Fibroblast of peridontal ligament (primary cell): ENCODE measurements around the gene RECK.

Source experiments
- DNase-seq: peaks from one replicate; pipeline ENCODE4 v3.0.0-alpha.2; 2010; ENCODE audit errors: extremely low read depth

The RECK gene

DNA sequence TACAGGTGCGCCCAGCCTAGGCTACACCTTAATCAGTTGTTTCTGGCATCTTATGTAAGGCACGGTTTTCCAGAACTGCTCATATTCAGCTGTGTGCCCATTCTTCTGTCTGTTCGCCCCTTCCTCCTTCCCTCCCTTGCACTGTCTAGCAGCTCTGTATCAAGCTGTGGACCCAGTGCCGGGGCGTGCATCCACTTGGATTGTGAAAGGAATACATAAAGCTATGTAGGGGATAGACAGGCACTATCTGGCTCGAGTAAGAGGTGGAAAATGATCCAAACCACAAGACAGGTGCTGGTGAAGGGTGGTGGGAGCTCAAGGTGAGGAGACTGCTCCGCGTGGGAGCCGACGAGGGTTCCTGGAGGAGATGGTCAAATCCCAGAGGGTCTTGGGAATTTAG lies 101.8 kb downstream of the RECK start:
- no peak for DNase-seq

DNA sequence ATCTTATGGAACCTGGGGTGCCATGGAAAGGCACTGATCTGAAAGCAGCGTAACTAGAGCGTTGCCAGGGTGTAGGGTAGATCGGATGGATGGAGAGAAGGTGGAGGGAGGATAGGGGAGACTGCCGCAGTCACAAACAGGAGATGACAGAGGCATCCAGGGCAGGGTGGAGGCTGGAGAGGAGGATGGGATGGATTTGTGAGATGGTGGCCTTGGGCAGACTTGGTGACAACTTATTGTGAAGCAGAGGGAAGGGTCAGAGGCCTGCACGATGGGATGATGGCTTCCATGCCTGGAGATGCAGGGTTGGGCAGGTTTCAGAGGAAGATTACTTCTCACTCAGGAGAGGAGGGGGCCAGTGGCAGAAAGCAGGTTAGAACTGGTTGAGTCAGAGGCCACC lies 102.2 kb downstream of the RECK start:
- no peak for DNase-seq

DNA sequence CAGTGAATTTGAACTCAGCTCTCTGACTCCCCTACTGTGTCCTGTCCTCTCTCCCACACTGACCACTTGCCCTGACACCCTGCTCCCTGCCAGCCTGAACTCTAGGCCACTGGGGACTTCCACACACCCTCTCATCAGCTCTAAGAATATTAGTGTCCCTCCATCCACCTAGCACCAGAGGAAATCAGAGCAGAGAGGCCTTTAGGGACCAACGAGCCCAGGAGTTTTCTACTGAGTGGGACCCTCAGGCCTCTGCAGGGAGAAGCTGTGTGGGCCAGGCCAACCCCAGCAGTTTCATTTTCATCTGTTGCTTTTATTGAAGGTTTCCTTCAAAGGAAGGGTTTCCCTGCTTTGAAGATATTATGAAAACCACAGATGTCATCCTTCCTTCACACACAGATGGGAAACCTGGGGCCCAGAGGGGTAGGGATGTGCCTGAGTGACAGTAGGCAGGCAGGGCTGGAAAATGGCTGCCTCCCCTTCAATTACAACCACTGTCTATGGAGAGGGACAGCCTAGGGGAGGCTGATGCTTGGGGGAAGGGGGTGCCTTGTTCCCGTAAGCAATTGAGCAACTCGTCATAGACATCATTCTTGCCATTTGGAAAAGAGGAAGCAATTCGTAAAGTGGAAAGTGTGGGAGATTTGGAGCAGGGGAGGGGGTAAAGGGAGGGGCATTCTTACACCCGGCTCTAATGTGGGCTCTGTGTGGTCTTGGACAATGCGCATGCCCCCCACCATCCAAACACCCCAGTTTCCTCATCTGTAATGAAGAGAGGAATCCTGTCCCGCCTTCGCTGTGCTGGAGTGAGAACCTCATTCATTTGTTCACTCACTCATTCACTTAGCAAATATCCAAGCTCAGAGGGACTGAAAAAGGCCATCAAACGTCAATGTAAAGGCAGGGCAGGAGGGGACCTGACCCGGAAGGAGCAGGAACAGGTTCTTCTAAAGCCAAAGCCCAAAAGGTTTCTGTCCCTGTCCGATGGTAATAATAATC lies 103.7 kb downstream of the RECK start:
- no peak for DNase-seq

DNA sequence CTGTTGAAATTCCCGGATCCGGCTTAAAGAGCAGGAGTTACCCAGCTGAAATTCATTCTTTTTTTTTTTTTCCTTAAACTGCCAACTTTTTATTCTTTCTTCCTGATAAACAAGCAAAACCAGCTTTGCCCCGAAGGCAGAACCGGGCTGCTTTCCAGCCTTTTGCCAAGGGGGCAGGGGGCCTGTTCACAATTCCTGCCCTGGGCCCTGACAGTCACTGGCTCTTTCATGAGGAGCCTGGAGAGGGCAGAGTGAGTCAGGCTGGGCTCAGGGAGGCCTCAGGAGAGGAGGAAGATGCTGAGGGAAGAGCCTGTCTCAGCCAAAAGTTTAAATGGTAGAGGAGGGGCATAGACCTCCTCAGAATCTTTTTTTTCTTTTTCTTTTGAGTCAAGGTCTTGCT lies 104.6 kb downstream of the RECK start:
- DNase-seq = peak; percentile 48

GRCh38 chr9:36141761-36142160 lies 105.0 kb downstream of the RECK start:
- no peak for DNase-seq

DNA sequence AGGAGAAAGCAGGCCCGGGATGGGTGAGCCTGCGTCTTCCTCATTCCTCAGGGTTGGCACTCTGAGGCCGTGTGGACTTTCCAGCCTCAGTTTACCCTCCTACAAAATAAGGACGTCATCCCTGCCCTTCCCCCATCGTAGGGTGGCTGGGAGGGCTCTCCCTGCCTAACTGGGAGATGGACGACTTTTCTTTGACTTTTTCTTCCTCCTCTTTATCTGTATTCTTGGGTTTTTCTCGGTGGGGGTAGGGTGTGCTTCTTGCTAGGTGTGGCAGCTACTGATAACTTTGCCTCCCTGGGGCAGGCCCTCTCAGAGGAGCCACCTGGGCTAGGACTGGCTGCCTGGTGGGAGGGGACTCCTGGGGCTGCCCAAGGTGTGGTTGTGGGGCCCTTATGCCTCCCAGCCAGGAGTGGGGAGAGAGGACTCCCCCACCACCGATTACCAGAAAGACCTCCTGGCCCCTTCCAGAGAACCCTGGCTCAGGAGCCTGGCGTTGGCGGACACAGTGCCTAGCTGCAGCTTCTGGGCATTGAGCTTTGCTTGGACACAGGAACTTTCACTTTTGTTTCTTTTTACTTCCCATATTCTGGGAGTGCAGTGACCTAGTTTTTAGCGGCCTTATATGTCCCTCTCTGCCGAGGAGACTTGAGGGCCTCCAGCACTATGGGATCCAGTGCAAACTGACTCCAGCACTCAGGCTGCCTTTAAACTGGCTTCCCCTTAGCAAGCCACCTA lies 106.0 kb downstream of the RECK start:
- DNase-seq = peak; percentile 53

DNA sequence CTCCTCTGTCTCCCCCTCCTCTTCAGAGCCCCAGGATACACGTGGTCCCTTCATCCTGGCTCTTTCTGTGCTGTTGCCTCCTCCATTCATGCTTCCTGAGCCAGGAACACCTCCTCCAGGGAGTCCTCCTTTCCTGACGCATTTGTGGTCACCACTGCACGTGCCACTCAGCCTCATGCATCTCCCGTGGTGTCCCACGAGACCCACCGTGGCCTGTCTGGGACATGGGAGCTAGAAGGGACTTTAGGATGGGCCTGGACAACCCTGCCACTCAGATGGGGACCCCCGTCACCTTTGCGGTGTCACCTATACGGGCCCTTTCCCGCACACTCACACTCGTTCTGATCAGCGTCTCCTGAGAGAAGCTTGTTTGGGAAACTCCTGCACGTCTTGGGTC lies 106.5 kb downstream of the RECK start:
- DNase-seq = no peak

DNA sequence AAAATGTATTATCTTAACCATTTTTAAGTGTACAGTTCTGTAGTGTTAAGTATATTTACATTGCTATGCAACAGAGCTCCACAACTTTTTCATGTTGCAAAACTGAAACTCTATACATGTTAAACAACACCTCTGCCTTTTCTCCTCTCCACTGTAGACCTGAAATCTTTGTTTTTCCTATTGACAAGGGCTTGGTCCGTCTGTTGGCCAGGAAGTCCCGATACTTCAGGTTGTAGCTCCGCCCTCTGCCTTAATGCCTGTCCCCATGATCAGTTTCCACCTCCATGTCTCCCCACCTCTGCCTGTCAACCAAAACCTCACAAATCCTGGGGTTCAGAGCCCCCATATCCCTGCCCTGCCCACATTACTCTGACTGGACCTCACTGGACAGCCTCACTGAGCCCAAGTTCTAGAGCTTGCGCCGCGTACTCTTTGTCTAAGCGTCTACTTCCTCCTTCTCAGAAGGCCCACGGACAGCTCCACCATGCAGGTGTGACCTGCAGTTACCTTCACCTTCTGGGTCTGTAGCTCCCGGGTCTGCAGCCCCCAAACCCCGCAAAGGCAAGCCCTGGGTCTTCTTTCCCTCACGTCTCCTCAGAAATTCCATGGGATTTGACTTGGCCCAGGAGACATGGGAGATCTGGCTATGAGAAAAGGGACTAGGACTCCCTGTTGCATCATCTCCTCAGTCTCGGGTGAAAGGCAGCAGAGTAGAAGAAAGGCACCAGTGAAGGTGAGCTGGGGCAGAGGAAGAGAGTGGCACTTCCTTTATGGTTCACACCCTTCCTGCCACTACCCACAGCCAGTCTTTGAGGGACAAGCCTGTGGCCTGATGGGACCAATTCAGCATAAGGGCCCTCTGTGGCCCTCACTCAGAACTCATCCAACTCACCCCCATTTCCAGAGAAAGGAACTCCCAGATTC lies 107.9 kb downstream of the RECK start:
- no peak for DNase-seq

GRCh38 chr9:36145970-36146369 lies 109.3 kb downstream of the RECK start:
- DNase-seq = no peak

- no peak for DNase-seq
Measured at GRCh38 chr9:36146651-36147050, 109.9 kb downstream of the RECK start.

DNA sequence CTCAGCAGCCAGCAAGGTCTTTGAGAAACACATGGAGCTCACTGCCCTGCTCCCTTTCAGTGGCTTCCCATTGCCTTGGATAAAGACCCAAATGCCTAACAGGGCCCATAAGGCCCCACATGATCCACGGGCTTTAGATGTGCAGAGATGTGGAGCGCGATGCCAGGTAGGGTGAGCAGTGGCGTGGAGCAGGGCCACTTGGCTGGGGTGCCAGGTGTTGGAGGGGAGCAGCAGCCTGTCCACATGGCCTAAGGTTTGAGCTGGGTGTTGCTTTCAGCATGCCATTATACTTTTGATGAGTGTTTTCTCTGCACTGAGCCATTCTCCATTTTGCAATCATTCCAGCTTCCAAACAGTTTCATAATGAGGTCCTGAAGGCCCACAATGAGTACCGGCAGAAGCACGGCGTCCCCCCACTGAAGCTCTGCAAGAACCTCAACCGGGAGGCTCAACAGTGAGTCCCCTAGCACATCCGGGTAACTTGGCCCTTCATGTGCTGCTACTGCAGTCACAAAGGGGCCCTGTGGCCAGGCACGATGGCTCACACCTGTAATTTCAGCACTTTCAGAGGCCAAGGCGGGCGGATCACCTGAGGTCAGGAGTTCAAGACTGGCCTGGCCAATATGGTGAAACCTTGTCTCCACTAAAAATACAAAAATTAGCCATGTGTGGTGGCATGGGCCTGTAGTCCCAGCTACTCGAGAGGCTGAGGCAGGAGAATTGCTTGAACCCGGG lies 110.9 kb downstream of the RECK start:
- no peak for DNase-seq

DNA sequence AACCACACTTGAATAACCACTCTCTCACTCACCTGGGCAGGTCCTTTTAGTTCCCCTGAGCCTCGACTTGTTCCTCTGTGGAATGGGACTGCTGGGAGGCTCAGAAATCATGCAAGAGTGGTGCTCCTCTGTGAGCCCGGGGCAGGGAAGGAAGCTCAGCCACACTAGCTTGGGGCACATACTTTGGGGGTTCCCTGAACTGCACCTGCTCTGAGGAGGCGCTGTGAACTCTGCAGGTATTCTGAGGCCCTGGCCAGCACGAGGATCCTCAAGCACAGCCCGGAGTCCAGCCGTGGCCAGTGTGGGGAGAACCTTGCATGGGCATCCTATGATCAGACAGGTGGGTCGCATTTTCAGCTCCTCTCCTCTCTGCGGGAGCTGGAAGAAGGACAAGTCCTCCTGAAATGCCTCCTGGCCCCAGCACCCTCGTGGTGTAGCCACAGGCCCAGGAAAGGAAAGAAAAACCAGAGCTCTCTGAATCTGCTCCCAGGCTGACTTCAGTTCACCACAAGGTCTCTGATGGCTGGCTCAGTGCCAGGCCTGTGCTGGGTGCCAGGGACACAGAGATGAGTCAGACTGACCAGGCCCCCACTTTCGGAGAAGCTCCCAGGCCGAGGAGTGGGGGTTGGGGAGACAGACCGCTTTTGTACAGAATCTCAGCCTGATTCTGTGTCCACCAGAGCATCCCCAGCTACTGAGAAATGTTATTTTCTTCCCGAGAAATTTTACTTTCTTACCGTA lies 111.8 kb downstream of the RECK start:
- DNase-seq = peak; percentile 97

DNA sequence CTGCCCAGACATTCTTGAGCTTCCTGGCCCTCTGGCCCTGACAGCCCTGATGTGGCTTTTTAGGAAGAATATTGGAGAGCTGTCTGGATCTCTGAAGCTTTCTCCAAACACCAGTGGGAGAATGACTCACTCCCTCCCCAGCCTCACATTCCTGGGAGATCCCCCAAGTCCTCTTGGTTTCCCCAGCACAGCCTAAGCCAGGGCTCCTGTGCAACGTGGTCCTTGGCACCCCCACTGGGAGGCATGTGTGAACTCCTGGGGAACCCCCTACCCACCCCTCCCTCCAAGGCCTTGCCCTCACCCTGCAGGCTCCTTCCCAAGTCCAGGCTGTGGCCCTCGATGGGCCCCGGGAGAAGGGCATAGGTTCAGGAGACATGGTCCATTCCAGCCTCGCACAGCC lies 112.5 kb downstream of the RECK start:
- DNase-seq = peak; percentile 79

- peak; percentile 50 for DNase-seq
Measured at GRCh38 chr9:36150574-36151315, 114.0 kb downstream of the RECK start.

DNA sequence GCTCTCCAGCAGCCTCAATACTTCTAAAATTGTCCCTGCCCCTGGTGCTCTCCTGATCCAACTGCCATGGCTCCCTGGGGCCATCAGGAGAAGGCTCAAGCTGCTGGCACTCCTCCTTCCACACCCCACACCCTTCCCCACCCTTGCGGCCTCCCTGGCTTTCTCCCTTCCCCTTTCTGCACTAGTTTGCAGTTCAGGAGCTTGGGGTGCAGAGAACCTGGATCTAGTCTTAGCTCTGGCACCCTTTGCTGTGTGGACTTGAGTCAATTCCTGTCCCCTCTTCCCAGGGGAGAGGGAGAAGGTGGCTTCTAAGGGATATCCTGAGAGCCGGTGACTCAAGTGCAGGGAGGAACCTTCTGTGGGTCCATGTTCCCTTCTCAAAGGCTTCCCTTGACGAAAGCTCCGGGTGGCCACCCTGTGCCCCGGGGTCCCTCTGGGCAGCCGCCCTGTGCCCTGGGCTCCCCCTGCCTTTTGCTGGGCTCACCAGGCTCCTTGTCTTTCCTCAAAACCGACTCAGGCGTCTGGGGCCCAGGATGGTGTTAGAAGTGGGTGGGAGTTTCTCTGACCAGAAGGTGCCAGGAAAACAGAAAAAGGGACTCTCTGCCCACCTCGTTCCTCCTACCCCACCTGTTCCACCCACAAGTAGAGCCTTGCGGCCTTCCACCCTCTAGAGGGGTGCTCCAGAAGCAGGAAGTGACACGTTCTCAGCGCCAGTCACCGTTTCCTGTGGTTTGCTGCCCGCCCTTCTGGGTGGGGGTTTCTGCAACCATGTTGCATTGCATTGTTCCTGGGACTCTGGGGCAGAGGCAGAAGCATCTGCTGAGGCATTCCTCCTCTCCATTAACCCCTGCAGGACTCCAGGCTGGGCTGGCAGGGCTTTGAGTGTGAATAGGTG lies 114.8 kb downstream of the RECK start:
- DNase-seq = no peak

- DNase-seq = no peak
Measured at GRCh38 chr9:36152741-36153438, 116.2 kb downstream of the RECK start.

GRCh38 chr9:36153746-36154145 lies 117.0 kb downstream of the RECK start:
- no peak for DNase-seq

DNA sequence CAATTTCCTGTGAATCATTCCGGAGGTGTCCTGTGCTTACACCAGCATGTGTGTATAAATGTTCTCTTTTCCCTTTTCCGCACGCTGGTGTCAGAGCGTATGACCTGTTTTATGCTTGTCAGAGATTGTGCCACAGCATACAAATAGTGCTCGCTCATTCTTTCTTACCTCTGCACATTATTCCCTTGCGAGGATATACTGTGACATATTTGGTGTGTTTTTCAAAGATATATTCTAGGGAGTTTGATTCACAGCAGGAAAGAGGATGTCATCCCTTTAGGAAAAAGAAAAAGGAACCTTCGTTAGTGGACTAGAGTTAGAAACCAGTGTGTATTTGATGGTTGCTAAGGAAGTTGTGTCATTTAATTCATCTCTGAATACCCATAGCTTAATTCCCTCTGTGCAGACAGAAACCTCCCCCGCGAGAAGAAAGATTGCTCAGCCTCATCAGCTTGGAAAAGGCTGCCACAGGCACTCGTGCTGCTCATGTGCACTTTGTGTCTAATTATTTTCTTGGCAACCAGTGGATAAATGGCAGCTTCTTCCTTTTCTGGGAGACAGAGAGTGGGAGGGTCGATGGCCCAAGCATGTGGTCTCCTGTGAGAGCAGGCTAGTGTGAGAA lies 117.7 kb downstream of the RECK start:
- peak; percentile 75 for DNase-seq
